ENCODE data around the gene FANCL. TPM values are rescaled to one million over a fixed set of nuclear protein-coding genes. Genes with fewer than 3 reads are reported as not detected.
A peak's percentile ranks its signal among the peaks of the same experiment; 100 is the strongest.

The FANCL gene
- total and polyA plus RNA-seq, 2 experiments from 2014 or later = 10.4 to 14.5 TPM

GRCh38 chr2:58135861-58136260 is 105.3 kb downstream of the FANCL start:
- TF ChIP-seq EZH2phosphoT487 (IDR thresholded peaks at IDR 0.05; ENCODE audit: insufficient read depth, low read depth) (no peak), EZH2 (IDR thresholded peaks at IDR 0.05; ENCODE audit: insufficient read depth, poor library complexity, severe bottlenecking) (no peak)
- H3K9me3 ChIP-seq (ENCODE audit: low read depth) = no peaks in the 10 kb centered on the region
- no peak overlapping the region for H3K4me2 ChIP-seq (ENCODE audit: unreplicated experiment)
- no peak overlapping the region for H3K9ac ChIP-seq
- peaks cover 42% of the 10 kb centered on the region for H3K4me1 ChIP-seq (ENCODE audit: insufficient read depth)
- no peaks in the 10 kb centered on the region for H3K79me2 ChIP-seq (ENCODE audit: insufficient read depth)
- DNase-seq = no peak
- H3K27ac ChIP-seq = no peak overlapping the region
- H2AFZ ChIP-seq = no peak overlapping the region
- H3K27me3 ChIP-seq (replicated peaks; ENCODE audit: insufficient read depth) = no peaks in the 10 kb centered on the region
- WGBS, 2 experiments (ENCODE audit: low coverage in 1 of 2, low lambda C conversion rate in 2 of 2, missing lambda C conversion rate in 2 of 2) = 79 to 86% methylated on average over 2 of the region's 2 CpGs
- no peaks in the 10 kb centered on the region for H3K9me2 ChIP-seq (ENCODE audit: insufficient read depth)
- no peaks in the 10 kb centered on the region for H4K20me1 ChIP-seq (ENCODE audit: insufficient read depth)
- H3F3A ChIP-seq (ENCODE audit: insufficient read depth) = peaks cover 30% of the 10 kb centered on the region; the same call in 1 of the 2 replicates
- no peak overlapping the region for H3K4me3 ChIP-seq
- no peaks in the 10 kb centered on the region for H3K36me3 ChIP-seq (ENCODE audit: low read depth)
- in situ Hi-C loops (cut with MboI) = loop anchor here (25.0 kb wide), 1 partner anchor 301 kb away; no protein-coding TSS in a partner anchor

- TF ChIP-seq EZH2phosphoT487 (IDR thresholded peaks at IDR 0.05; ENCODE audit: insufficient read depth, low read depth) (no peak), EZH2 (IDR thresholded peaks at IDR 0.05; ENCODE audit: insufficient read depth, poor library complexity, severe bottlenecking) (no peak)
- Histone ChIP-seq H3K4me3 (no peak overlapping the region), H3K27me3 (replicated peaks; ENCODE audit: insufficient read depth) (no peaks in the 10 kb centered on the region), H3K79me2 (ENCODE audit: insufficient read depth) (no peaks in the 10 kb centered on the region), H4K20me1 (ENCODE audit: insufficient read depth) (no peaks in the 10 kb centered on the region), H3K4me2 (ENCODE audit: unreplicated experiment) (no peak overlapping the region), H3K9me3 (ENCODE audit: low read depth) (no peaks in the 10 kb centered on the region), H3K4me1 (ENCODE audit: insufficient read depth) (peaks cover 26% of the 10 kb centered on the region), H3K9me2 (ENCODE audit: insufficient read depth) (no peaks in the 10 kb centered on the region), H3K27ac (no peak overlapping the region), H2AFZ (no peak overlapping the region), H3K9ac (no peak overlapping the region), H3K36me3 (ENCODE audit: low read depth) (no peaks in the 10 kb centered on the region), H3F3A (ENCODE audit: insufficient read depth) (peaks cover 12% of the 10 kb centered on the region; the same call in 1 of the 2 replicates)
- in situ Hi-C loops (cut with MboI) = loop anchor here (25.0 kb wide), 1 partner anchor 304 kb away; no protein-coding TSS in a partner anchor
- peak; percentile 51 for DNase-seq
These were observed 107.7 kb downstream of the FANCL start for GRCh38 chr2:58133395-58133794.

GRCh38 chr2:58131191-58132011 is 109.7 kb downstream of the FANCL start:
- Histone ChIP-seq H3K79me2 (ENCODE audit: insufficient read depth) (no peaks in the 10 kb centered on the region), H3K27me3 (replicated peaks; ENCODE audit: insufficient read depth) (no peaks in the 10 kb centered on the region), H4K20me1 (ENCODE audit: insufficient read depth) (no peaks in the 10 kb centered on the region), H3K9me2 (ENCODE audit: insufficient read depth) (no peaks in the 10 kb centered on the region), H3K4me2 (ENCODE audit: unreplicated experiment) (no peak overlapping the region), H3K36me3 (ENCODE audit: low read depth) (no peaks in the 10 kb centered on the region), H3K27ac (no peak overlapping the region), H2AFZ (no peak overlapping the region), H3K4me3 (no peak overlapping the region), H3K9ac (no peak overlapping the region), H3F3A (ENCODE audit: insufficient read depth) (peaks cover 9% of the 10 kb centered on the region; the same call in 1 of the 2 replicates), H3K9me3 (ENCODE audit: low read depth) (no peaks in the 10 kb centered on the region), H3K4me1 (ENCODE audit: insufficient read depth) (peaks cover 16% of the 10 kb centered on the region)
- DNase-seq = peak; percentile 38
- in situ Hi-C loops (cut with MboI) = loop anchor here (25.0 kb wide), 1 partner anchor 306 kb away; no protein-coding TSS in a partner anchor
- WGBS, 2 experiments (ENCODE audit: low coverage in 1 of 2, low lambda C conversion rate in 2 of 2, missing lambda C conversion rate in 2 of 2) = 77 to 78% methylated on average over 5 of the region's 5 CpGs
- no peak for TF ChIP-seq EZH2 (IDR thresholded peaks at IDR 0.05; ENCODE audit: insufficient read depth, poor library complexity, severe bottlenecking)
- TF ChIP-seq EZH2phosphoT487 (IDR thresholded peaks at IDR 0.05; ENCODE audit: insufficient read depth, low read depth) = no peak

GRCh38 chr2:58130238-58130637 is 110.9 kb downstream of the FANCL start:
- H3K9me3 ChIP-seq (ENCODE audit: low read depth) = no peaks in the 10 kb centered on the region
- H3K27ac ChIP-seq = no peak overlapping the region
- peaks cover 16% of the 10 kb centered on the region for H3K4me1 ChIP-seq (ENCODE audit: insufficient read depth)
- in situ Hi-C loops (cut with MboI) = loop anchor here (25.0 kb wide), 1 partner anchor 307 kb away; no protein-coding TSS in a partner anchor
- no peaks in the 10 kb centered on the region for H3K27me3 ChIP-seq (replicated peaks; ENCODE audit: insufficient read depth)
- H3K79me2 ChIP-seq (ENCODE audit: insufficient read depth) = no peaks in the 10 kb centered on the region
- no peaks in the 10 kb centered on the region for H3K9me2 ChIP-seq (ENCODE audit: insufficient read depth)
- no peak overlapping the region for H3K9ac ChIP-seq
- H3K36me3 ChIP-seq (ENCODE audit: low read depth) = no peaks in the 10 kb centered on the region
- H3F3A ChIP-seq (ENCODE audit: insufficient read depth) = peaks cover 9% of the 10 kb centered on the region; the same call in 1 of the 2 replicates
- no peak overlapping the region for H2AFZ ChIP-seq
- H3K4me2 ChIP-seq (ENCODE audit: unreplicated experiment) = no peak overlapping the region
- 83 to 89% methylated on average over 2 of the region's 2 CpGs for WGBS, 2 experiments (ENCODE audit: low coverage in 1 of 2, low lambda C conversion rate in 2 of 2, missing lambda C conversion rate in 2 of 2)
- H4K20me1 ChIP-seq (ENCODE audit: insufficient read depth) = no peaks in the 10 kb centered on the region
- H3K4me3 ChIP-seq = no peak overlapping the region
- TF ChIP-seq EZH2 (IDR thresholded peaks at IDR 0.05; ENCODE audit: insufficient read depth, poor library complexity, severe bottlenecking) (no peak), EZH2phosphoT487 (IDR thresholded peaks at IDR 0.05; ENCODE audit: insufficient read depth, low read depth) (no peak)
- no peak for DNase-seq
